Peyer's patch (tissue), 4 donors: ENCODE measurements around the gene HK3.

Experiments
- POLR2A ChIP-seq, 2 donors: fragments of 450-650 bp; IDR thresholded peaks; one replicate each; pipeline ENCODE4 v1.5.1; 2017; ENCODE audit warnings: antibody characterized with exemption in 2 of 2, mild to moderate bottlenecking in 2 of 2, moderate library complexity in 2 of 2
- TF ChIP-seq, protein P1 (sequence below), 6 experiments: fragments of 450-650 bp in 4 of 6; fragments of 200-600 bp in 2 of 6; sonication (generic) in 1 of 6; IDR thresholded peaks; one replicate each; pipeline ENCODE4 v1.5.1; 2017 to 2019; ENCODE audit warnings: antibody characterized with exemption in 6 of 6, mild to moderate bottlenecking in 3 of 6, moderate library complexity in 1 of 6

DNA sequence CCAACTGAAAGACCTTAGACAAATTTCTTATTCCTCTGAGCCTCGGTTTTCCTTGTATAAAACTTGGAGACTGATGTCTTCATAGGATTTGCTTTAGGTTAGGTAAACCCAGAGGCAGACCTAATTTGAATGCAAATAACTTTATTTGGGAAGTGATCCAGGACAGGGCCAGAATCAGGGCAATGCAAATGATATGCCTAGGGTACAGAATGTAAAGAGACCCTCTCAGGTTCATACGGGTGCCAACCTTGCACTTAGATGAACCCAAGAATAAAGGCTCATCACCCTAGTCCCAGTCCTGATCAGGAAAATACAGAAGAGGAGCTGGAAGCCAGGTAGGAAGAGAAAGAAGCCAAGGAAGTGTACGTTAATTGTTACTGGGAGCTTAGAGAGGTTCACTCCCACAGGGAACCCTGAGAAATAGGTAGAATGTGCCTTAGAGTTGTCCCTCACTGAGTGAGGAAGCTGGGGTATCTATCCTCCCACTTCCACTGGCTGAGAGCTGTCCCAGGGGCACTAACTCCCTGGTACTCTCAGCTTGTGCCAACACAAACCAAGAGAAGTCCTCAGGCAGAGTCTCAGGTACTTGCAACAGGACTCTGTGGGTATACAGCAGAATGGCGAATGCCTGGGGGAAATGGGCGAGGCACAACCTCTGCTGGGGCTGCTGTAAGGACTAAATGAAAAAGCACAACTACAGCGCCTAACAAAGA is 3.1 kb upstream of the HK3 start:
- TF ChIP-seq, protein P1, sequence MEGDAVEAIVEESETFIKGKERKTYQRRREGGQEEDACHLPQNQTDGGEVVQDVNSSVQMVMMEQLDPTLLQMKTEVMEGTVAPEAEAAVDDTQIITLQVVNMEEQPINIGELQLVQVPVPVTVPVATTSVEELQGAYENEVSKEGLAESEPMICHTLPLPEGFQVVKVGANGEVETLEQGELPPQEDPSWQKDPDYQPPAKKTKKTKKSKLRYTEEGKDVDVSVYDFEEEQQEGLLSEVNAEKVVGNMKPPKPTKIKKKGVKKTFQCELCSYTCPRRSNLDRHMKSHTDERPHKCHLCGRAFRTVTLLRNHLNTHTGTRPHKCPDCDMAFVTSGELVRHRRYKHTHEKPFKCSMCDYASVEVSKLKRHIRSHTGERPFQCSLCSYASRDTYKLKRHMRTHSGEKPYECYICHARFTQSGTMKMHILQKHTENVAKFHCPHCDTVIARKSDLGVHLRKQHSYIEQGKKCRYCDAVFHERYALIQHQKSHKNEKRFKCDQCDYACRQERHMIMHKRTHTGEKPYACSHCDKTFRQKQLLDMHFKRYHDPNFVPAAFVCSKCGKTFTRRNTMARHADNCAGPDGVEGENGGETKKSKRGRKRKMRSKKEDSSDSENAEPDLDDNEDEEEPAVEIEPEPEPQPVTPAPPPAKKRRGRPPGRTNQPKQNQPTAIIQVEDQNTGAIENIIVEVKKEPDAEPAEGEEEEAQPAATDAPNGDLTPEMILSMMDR (IDR thresholded peaks at IDR 0.05) = no peak
- TF ChIP-seq POLR2A (IDR thresholded peaks at IDR 0.05) = no peak
